ENCODE measurements around the gene ACBD4.

ACBD4 gene

GRCh38 chr17:45148183-45149036 lies 12.9 kb downstream of the ACBD4 start, which contains the start of gene HEXIM1:
Gene HEXIM1 (plus strand): TSS chr17:45148475. CDS start chr17:45149191, 716 bp downstream.
- peak within 1 kb of the TSS; percentile 73 for H3K4me3 ChIP-seq (ENCODE audit: low read depth, low read length)
- DNase-seq (ENCODE audit: low read depth), result peak; percentile 100
- no peak for TF ChIP-seq CTCF (conservative IDR thresholded peaks at IDR 0.05; ENCODE audit: low read depth, low read length)

DNA sequence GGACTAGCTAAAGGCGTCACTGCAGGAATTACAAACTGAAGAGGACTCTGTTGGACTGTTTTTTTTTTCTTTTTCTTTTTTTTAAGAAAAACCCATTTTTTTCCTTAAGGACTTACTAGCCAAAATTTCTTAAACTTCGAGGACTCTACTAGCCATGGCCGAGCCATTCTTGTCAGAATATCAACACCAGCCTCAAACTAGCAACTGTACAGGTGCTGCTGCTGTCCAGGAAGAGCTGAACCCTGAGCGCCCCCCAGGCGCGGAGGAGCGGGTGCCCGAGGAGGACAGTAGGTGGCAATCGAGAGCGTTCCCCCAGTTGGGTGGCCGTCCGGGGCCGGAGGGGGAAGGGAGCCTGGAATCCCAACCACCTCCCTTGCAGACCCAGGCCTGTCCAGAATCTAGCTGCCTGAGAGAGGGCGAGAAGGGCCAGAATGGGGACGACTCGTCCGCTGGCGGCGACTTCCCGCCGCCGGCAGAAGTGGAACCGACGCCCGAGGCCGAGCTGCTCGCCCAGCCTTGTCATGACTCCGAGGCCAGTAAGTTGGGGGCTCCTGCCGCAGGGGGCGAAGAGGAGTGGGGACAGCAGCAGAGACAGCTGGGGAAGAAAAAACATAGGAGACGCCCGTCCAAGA lies 13.7 kb downstream of the ACBD4 start:
- H3K4me3 ChIP-seq (ENCODE audit: low read depth, low read length), result peak overlapping the region; percentile 68
- peak; percentile 87 for TF ChIP-seq CTCF (conservative IDR thresholded peaks at IDR 0.05; ENCODE audit: low read depth, low read length)
- peak; percentile 86 for DNase-seq (ENCODE audit: low read depth)

DNA sequence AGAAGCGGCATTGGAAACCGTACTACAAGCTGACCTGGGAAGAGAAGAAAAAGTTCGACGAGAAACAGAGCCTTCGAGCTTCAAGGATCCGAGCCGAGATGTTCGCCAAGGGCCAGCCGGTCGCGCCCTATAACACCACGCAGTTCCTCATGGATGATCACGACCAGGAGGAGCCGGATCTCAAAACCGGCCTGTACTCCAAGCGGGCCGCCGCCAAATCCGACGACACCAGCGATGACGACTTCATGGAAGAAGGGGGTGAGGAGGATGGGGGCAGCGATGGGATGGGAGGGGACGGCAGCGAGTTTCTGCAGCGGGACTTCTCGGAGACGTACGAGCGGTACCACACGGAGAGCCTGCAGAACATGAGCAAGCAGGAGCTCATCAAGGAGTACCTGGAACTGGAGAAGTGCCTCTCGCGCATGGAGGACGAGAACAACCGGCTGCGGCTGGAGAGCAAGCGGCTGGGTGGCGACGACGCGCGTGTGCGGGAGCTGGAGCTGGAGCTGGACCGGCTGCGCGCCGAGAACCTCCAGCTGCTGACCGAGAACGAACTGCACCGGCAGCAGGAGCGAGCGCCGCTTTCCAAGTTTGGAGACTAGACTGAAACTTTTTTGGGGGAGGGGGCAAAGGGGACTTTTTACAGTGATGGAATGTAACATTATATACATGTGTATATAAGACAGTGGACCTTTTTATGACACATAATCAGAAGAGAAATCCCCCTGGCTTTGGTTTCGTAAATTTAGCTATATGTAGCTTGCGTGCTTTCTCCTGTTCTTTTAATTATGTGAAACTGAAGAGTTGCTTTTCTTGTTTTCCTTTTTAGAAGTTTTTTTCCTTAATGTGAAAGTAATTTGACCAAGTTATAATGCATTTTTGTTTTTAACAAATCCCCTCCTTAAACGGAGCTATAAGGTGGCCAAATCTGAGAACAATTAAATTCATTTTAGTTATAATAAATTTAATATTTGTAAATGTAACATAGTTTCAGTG lies 14.5 kb downstream of the ACBD4 start:
- peak overlapping the region; percentile 68 for H3K4me3 ChIP-seq (ENCODE audit: low read depth, low read length)
- DNase-seq (ENCODE audit: low read depth), result peak; percentile 70
- TF ChIP-seq CTCF (conservative IDR thresholded peaks at IDR 0.05; ENCODE audit: low read depth, low read length), result no peak

- peak overlapping the region; percentile 68 for H3K4me3 ChIP-seq (ENCODE audit: low read depth, low read length)
- DNase-seq (ENCODE audit: low read depth), result no peak
- no peak for TF ChIP-seq CTCF (conservative IDR thresholded peaks at IDR 0.05; ENCODE audit: low read depth, low read length)
Measured at GRCh38 chr17:45150911-45151809, 15.7 kb downstream of the ACBD4 start.

DNA sequence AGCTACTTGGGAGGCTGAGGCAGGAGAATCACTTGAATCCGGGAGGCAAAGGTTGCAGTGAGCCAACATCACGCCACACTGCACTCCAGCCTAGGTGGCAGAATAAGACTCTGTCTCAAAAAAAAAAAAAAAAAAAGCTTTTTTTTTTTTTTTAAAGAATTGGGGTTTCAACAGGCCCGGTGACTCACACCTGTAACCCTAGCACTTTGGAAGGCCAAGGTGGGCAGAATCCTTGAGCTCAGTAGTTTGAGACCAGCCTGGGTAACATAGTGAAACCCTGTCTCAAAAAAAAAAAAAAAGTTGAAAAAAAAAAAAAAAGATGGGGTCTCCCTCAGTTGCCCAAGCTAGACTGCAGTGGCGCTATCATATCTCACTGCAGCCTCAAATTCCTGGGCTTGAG lies 19.5 kb downstream of the ACBD4 start:
- H3K4me3 ChIP-seq (ENCODE audit: low read depth, low read length), result no peak overlapping the region
- no peak for TF ChIP-seq CTCF (conservative IDR thresholded peaks at IDR 0.05; ENCODE audit: low read depth, low read length)
- no peak for DNase-seq (ENCODE audit: low read depth)

GRCh38 chr17:45155483-45155882 lies 20.0 kb downstream of the ACBD4 start:
- H3K4me3 ChIP-seq (ENCODE audit: low read depth, low read length), result no peak overlapping the region
- no peak for TF ChIP-seq CTCF (conservative IDR thresholded peaks at IDR 0.05; ENCODE audit: low read depth, low read length)
- DNase-seq (ENCODE audit: low read depth), result no peak

Measured in choroid plexus epithelial cell (primary cell).